Measurements from ENCODE around the gene PPARD. TPM values are rescaled to one million over a fixed set of nuclear protein-coding genes. Genes with fewer than 3 reads are reported as not detected.

Gene PPARD
- polyA plus RNA-seq, 3 donors = 1.2 to 22.0 (median 2.4) TPM

DNA sequence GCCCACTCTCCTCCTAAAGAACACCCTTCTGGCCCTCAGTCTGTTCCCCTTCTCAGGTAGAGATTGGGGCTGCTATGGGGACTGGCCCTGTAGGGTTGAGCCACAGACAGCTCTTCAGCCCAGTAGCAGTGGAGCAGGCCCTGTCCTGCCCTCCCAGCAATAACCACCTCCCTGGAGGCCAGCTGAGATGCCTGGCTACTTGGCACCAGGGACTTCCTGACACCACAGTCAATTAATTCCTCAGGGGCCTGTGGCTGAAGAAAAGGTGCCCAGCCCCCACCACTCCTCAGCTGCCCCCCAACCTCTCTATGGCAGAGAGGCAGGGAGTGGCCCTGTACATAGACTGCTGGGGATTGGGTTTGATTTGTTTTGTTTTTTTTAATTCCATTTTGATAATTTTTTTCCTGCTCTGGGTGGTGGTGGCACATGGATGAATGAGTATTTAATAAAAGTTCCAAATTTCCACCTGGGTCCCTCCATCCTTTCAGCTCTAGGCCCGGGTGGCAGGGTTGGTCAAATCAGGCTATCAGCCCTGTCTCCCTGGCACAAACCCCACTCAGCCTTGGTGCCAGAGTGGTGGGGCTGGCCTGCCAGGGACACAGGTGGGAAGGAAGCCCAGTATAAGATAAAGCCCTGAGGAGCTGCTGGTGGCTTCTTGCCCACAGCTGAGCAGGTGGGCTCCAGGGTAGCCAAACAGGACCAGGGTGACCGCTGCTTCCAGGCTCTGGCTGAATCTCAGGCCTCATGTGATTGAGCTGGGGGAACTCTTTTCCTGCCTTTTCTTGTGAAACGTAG, 46.6 kb upstream of the PPARD start:
- Mint-ChIP-seq H3K4me3 (no peak overlapping the region), H3K27me3 (ENCODE audit: low read depth in 3 of 3) (peaks cover 0 to 4% (median 0%) of the 10 kb centered on the region in 3 donors), H3K4me1 (peaks cover 38% of the 10 kb centered on the region), H3K27ac (peak overlapping the region in 1 of 7 donors; percentile 62), H3K9me3 (no peaks in the 10 kb centered on the region), H3K36me3 (peaks cover 50 to 70% of the 10 kb centered on the region in 2 donors)
- Histone ChIP-seq H4K20me1 (ENCODE audit: insufficient read depth, low read length) (no peaks in the 10 kb centered on the region), H3K9ac (ENCODE audit: insufficient read depth, low read length, poor library complexity, severe bottlenecking) (no peak overlapping the region), H3K4me1 (ENCODE audit: control insufficient read depth in 1 of 2, insufficient read depth in 2 of 2, low read length in 2 of 2) (peaks cover 41 to 44% of the 10 kb centered on the region in 2 donors), H3K4me3 (replicated peaks in 1 of 3; ENCODE audit: low read depth in 2 of 3, low read length in 3 of 3) (no peak overlapping the region), H3K9me3 (replicated peaks in 1 of 2; ENCODE audit: control insufficient read depth in 1 of 2, insufficient read depth in 1 of 2, low read length in 2 of 2) (no peaks in the 10 kb centered on the region), H3K4me2 (replicated peaks; ENCODE audit: extremely low read depth, low read length, poor library complexity, severe bottlenecking) (no peak overlapping the region), H3K79me2 (ENCODE audit: insufficient read depth, low read length) (peaks cover 36% of the 10 kb centered on the region), H3K36me3 (replicated peaks in 1 of 2; ENCODE audit: control insufficient read depth in 1 of 2, insufficient read depth in 2 of 2, low read length in 2 of 2) (peaks cover 45 to 57% of the 10 kb centered on the region in 2 donors), H3K27ac (ENCODE audit: low read depth in 1 of 2, low read length in 2 of 2) (no peak overlapping the region), H3K27me3 (ENCODE audit: control insufficient read depth in 2 of 2, insufficient read depth in 2 of 2, low read length in 2 of 2) (no peaks in the 10 kb centered on the region), H2AFZ (ENCODE audit: insufficient read depth, low read depth, low read length, poor library complexity, severe bottlenecking) (no peak overlapping the region)
- WGBS (ENCODE audit: insufficient coverage) = no CpG with 5 or more reads among the region's 3 CpGs
- no peak for DNase-seq
- intact Hi-C loops (cut with micrococcal nuclease) = loop anchor here (5.0 to 10.0 kb wide), 3 partner anchors 152 to 439 kb away; partner anchors contain the start of genes RPL10A (in 2 of the 2) and ARMC12 (in 1 of the 2)
- TF ChIP-seq, protein P1, sequence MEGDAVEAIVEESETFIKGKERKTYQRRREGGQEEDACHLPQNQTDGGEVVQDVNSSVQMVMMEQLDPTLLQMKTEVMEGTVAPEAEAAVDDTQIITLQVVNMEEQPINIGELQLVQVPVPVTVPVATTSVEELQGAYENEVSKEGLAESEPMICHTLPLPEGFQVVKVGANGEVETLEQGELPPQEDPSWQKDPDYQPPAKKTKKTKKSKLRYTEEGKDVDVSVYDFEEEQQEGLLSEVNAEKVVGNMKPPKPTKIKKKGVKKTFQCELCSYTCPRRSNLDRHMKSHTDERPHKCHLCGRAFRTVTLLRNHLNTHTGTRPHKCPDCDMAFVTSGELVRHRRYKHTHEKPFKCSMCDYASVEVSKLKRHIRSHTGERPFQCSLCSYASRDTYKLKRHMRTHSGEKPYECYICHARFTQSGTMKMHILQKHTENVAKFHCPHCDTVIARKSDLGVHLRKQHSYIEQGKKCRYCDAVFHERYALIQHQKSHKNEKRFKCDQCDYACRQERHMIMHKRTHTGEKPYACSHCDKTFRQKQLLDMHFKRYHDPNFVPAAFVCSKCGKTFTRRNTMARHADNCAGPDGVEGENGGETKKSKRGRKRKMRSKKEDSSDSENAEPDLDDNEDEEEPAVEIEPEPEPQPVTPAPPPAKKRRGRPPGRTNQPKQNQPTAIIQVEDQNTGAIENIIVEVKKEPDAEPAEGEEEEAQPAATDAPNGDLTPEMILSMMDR (IDR thresholded peaks at IDR 0.05) = no peak

DNA sequence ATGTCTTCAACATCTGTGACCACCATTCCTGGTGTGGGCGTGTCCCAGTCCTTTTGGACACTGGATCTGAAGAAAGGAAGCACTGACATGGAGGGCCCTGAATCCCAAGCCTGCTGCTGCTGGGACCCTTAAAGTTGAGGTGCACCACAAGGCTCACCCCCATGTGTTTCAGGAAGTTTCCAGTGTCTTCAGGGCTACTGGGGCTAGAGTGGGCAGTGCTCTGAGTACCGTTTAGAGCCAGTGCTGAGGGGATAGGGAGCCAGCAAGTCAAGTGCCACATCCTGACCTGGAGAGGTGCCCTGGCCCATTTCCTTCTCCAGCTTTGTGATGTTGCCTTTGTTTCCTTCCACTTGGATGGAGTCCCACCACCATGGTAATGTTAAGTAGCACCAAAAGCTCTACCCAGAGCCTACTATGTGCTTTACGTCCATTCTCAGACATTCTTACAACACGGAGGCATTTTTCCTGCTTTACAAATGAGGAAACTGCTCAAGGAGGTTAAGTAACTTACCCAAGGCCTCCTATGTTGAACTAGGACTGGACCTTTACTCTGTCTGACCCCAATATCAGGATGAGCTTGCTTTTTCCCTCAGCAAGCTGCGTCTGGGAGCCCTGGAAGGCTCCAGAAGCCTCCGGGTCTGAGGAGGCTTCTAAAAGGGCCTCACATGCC, 45.3 kb upstream of the PPARD start:
- H3K4me3 ChIP-seq (replicated peaks in 1 of 3; ENCODE audit: low read depth in 2 of 3, low read length in 3 of 3) = peak overlapping the region; percentile 68 to 94 (median 88)

More for the DNA sequence above, 45.3 kb upstream of the PPARD start:
- peak overlapping the region; percentile 91 for H3K9ac ChIP-seq (ENCODE audit: insufficient read depth, low read length, poor library complexity, severe bottlenecking)
- Mint-ChIP-seq H3K27me3 (ENCODE audit: low read depth in 3 of 3) (peaks cover 0 to 4% (median 0%) of the 10 kb centered on the region in 3 donors), H3K36me3 (peaks cover 40 to 61% of the 10 kb centered on the region in 2 donors), H3K4me1 (peaks cover 52% of the 10 kb centered on the region), H3K27ac (peak overlapping the region; percentile 83 to 97 (median 92)), H3K4me3 (peak overlapping the region; percentile 79 to 90), H3K9me3 (no peaks in the 10 kb centered on the region)
- H3K4me2 ChIP-seq (replicated peaks; ENCODE audit: extremely low read depth, low read length, poor library complexity, severe bottlenecking) = peak overlapping the region; percentile 94
- 23% methylated on average over 5 of the region's 6 CpGs for WGBS (ENCODE audit: insufficient coverage)
- H3K9me3 ChIP-seq (replicated peaks in 1 of 2; ENCODE audit: control insufficient read depth in 1 of 2, insufficient read depth in 1 of 2, low read length in 2 of 2) = no peaks in the 10 kb centered on the region
- no peaks in the 10 kb centered on the region for H3K27me3 ChIP-seq (ENCODE audit: control insufficient read depth in 2 of 2, insufficient read depth in 2 of 2, low read length in 2 of 2)
- peaks cover 45% of the 10 kb centered on the region for H3K79me2 ChIP-seq (ENCODE audit: insufficient read depth, low read length)
- H3K36me3 ChIP-seq (replicated peaks in 1 of 2; ENCODE audit: control insufficient read depth in 1 of 2, insufficient read depth in 2 of 2, low read length in 2 of 2) = peaks cover 31 to 44% of the 10 kb centered on the region in 2 donors
- H2AFZ ChIP-seq (ENCODE audit: insufficient read depth, low read depth, low read length, poor library complexity, severe bottlenecking) = peak overlapping the region; percentile 74
- peak overlapping the region; percentile 80 to 94 for H3K27ac ChIP-seq (ENCODE audit: low read depth in 1 of 2, low read length in 2 of 2)
- TF ChIP-seq, protein P1 (IDR thresholded peaks at IDR 0.05) = no peak
- H4K20me1 ChIP-seq (ENCODE audit: insufficient read depth, low read length) = no peaks in the 10 kb centered on the region
- peak in 2 of 3 donors; percentile 38 for DNase-seq
- H3K4me1 ChIP-seq (ENCODE audit: control insufficient read depth in 1 of 2, insufficient read depth in 2 of 2, low read length in 2 of 2) = peaks cover 55 to 58% of the 10 kb centered on the region in 2 donors
- intact Hi-C loops (cut with micrococcal nuclease) = loop anchor here (1.0 to 10.0 kb wide), 4 partner anchors 150 to 438 kb away; partner anchors contain the start of genes RPL10A (in 2 of the 2) and ARMC12 (in 1 of the 2)
